Esophagus squamous epithelium (tissue), 5 donors: ENCODE data around the gene DRD3. TPM values are rescaled to one million over a fixed set of nuclear protein-coding genes. Genes with fewer than 3 reads are reported as not detected.

Source experiments
- DNase-seq: peaks from one replicate; lab custom pipeline; 2025; lab: John Stamatoyannopoulos, UW
- H3K27ac ChIP-seq, 4 donors: fragments of 200-600 bp; sonication (generic); one replicate each; pipeline ENCODE4 v1.5.1; 2016 to 2019; ENCODE audit warnings: mild to moderate bottlenecking in 1 of 4
- H3K27me3 ChIP-seq, 4 donors: fragments of 200-600 bp; sonication (generic); 1 replicate in 3 of 4; 2 replicates in 1 of 4; pipeline versions ENCODE4 v1.5.1 to v1.6.0; 2017 to 2021; ENCODE audit warnings: antibody characterized with exemption in 1 of 4
- H3K36me3 ChIP-seq, 3 donors: fragments of 200-600 bp; sonication (generic); one replicate each; pipeline ENCODE4 v1.5.1; 2016 to 2019
- H3K4me1 ChIP-seq, 3 donors: fragments of 200-600 bp; sonication (generic); one replicate each; pipeline ENCODE4 v1.5.1; 2017 to 2019
- H3K4me3 ChIP-seq, 4 donors: fragments of 200-600 bp; sonication (generic); 1 replicate in 3 of 4; 2 replicates in 1 of 4; pipeline ENCODE4 v1.5.1; 2016 to 2019; ENCODE audit warnings: mild to moderate bottlenecking in 2 of 4, moderate library complexity in 1 of 4
- H3K9me3 ChIP-seq, 3 donors: fragments of 200-600 bp; sonication (generic); one replicate each; pipeline ENCODE4 v1.5.1; 2016 to 2019
- POLR2A ChIP-seq, 4 donors: fragments of 450-650 bp; IDR thresholded peaks; one replicate each; pipeline ENCODE4 v1.6.1; 2017; ENCODE audit warnings: antibody characterized with exemption in 4 of 4, mild to moderate bottlenecking in 4 of 4, moderate library complexity in 3 of 4
- WGBS, 2 donors: methylation state at CpG; one replicate each; pipeline ENCODE4 v1.1.5; 2018; 5-methylcytosine and 5-hydroxymethylcytosine counted together
- intact Hi-C: fragments of 100-400 bp; cut with DNase I; formaldehyde crosslinking; loops from one replicate; pipeline ENCODE4 v1.15.0; 2022
- total RNA-seq, 4 donors: library from RNA; depleted of rRNA; stranded (reverse); fragments of >200 nt; gene quantifications; one replicate each; pipeline ENCODE4 v1.1.0, GENCODE V29; 2016
- TF ChIP-seq, protein P1 (sequence below), 6 experiments: fragments of 450-650 bp in 4 of 6; fragments of 200-600 bp in 2 of 6; sonication (generic) in 2 of 6; IDR thresholded peaks; one replicate each; pipeline ENCODE4 v1.5.1; 2016 to 2019; ENCODE audit warnings: antibody characterized with exemption in 6 of 6, mild to moderate bottlenecking in 4 of 6, moderate library complexity in 4 of 6
- donor health status: DM: yes; HTN: yes; CAD: no.

DRD3 gene
- total RNA-seq, 4 donors from 2014 or later = not detected

DNA sequence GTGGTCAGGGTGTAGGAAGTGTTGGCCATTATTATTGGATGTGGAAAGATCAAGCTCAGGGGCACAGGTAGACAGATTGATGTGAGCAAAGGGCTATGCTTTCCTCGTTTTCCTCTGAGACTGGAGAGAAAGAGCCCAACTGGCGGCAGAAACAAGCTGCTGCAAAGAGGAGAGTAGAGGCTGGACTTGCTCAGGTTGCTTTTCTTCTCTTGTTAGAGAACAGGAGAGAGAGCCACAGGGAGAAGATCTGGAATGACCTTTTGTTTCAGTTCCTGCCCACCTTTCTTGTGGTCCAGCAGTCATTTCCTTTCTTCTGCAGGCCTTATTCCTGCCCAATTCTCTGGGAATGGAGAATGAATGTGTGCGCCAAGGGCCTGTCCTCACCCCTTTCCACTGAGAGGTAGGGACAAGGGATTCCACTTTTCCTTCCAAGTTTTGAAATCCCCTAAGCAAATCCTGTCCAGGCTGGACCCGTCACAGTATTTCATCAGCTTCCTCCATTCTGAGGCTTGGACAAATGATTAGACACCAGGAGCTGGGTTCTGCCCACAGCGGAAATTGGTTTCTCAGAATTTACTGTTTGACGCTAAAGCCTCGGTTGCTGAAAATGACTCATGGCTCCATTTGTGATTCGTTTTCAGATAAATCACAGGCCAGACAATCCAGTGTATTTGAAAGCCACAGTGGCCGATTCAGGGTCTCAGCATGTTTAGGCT, 42.5 kb upstream of the DRD3 start:
- TF ChIP-seq POLR2A (IDR thresholded peaks at IDR 0.05) = peak in 1 of 4 donors; percentile 35
- TF ChIP-seq, protein P1, sequence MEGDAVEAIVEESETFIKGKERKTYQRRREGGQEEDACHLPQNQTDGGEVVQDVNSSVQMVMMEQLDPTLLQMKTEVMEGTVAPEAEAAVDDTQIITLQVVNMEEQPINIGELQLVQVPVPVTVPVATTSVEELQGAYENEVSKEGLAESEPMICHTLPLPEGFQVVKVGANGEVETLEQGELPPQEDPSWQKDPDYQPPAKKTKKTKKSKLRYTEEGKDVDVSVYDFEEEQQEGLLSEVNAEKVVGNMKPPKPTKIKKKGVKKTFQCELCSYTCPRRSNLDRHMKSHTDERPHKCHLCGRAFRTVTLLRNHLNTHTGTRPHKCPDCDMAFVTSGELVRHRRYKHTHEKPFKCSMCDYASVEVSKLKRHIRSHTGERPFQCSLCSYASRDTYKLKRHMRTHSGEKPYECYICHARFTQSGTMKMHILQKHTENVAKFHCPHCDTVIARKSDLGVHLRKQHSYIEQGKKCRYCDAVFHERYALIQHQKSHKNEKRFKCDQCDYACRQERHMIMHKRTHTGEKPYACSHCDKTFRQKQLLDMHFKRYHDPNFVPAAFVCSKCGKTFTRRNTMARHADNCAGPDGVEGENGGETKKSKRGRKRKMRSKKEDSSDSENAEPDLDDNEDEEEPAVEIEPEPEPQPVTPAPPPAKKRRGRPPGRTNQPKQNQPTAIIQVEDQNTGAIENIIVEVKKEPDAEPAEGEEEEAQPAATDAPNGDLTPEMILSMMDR (IDR thresholded peaks at IDR 0.05) = no peak
- Histone ChIP-seq H3K4me1 (no peaks in the 10 kb centered on the region), H3K4me3 (no peak overlapping the region), H3K27me3 (no peaks in the 10 kb centered on the region), H3K27ac (peak overlapping the region in 2 of 4 donors; percentile 33 to 42), H3K36me3 (no peaks in the 10 kb centered on the region), H3K9me3 (peaks cover 0 to 13% (median 0%) of the 10 kb centered on the region in 3 donors)
- no peak for DNase-seq
- intact Hi-C loops = no loop called here
- WGBS, 2 donors = 69 to 73% methylated on average over 5 to 9 of the region's 9 CpGs

DNA sequence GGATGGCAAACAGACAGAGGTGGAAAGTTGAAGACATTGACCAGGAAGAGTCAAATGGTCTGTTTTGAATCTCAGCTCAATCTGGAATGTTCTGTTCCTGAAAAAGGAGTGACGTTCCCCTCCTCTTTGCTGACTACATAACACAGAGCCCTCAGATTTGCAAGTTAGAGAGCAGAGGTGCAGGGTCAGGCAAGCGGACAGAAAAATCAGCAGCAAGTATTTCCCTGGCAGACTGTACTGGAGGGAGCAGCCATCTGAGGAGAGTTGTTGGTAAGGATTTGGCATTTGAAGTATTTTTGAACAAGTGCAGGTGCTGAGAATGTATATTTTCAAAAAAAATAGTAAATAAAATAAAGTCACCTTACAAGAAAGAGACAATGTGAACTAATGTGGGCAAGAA, 40.9 kb upstream of the DRD3 start:
- 51 to 65% methylated on average over 2 of the region's 2 CpGs for WGBS, 2 donors
- TF ChIP-seq, protein P1 (IDR thresholded peaks at IDR 0.05) = no peak
- H3K4me3 ChIP-seq = no peak overlapping the region
- H3K4me1 ChIP-seq = no peaks in the 10 kb centered on the region
- H3K9me3 ChIP-seq = peaks cover 0 to 4% (median 0%) of the 10 kb centered on the region in 3 donors
- H3K36me3 ChIP-seq = no peaks in the 10 kb centered on the region
- no peaks in the 10 kb centered on the region for H3K27me3 ChIP-seq
- intact Hi-C loops = no loop called here
- no peak for DNase-seq
- no peak overlapping the region for H3K27ac ChIP-seq

DNA sequence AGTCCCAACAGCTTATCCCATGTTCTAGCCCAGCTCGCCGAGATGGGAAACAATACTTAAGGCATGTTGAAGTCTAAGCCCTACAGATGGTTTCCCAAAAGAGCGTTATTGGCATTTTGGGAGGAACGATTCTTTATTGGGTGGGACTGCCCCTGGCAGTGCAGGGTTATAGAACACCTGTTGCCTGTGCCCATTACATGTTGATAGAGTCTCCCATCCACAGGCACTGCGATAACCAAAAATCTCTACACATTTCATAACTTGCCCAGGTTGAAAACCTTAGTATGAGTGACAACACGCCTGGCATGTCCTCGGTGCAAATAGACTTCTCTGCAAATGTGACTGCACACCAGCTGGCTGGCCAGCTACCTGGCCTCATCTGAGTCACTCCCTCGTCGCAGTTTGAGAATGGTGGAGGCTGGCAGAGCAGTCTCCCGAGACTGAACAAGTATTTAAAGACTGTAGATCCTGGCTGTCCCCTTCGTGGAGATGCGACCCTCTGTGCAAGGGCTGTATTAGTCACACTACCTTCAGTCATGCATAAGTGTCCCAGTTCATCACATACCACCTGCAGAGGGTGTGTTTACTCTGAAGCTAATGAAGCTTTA, 39.8 kb upstream of the DRD3 start:
- intact Hi-C loops = no loop called here
- Histone ChIP-seq H3K36me3 (no peaks in the 10 kb centered on the region), H3K9me3 (no peaks in the 10 kb centered on the region), H3K4me3 (no peak overlapping the region), H3K27ac (no peak overlapping the region), H3K4me1 (peaks cover 0 to 8% (median 0%) of the 10 kb centered on the region in 3 donors), H3K27me3 (no peaks in the 10 kb centered on the region)
- 82 to 91% methylated on average over 6 to 12 of the region's 12 CpGs for WGBS, 2 donors
- TF ChIP-seq, protein P1 (IDR thresholded peaks at IDR 0.05) = no peak
- TF ChIP-seq POLR2A (IDR thresholded peaks at IDR 0.05) = no peak
- DNase-seq = no peak

DNA sequence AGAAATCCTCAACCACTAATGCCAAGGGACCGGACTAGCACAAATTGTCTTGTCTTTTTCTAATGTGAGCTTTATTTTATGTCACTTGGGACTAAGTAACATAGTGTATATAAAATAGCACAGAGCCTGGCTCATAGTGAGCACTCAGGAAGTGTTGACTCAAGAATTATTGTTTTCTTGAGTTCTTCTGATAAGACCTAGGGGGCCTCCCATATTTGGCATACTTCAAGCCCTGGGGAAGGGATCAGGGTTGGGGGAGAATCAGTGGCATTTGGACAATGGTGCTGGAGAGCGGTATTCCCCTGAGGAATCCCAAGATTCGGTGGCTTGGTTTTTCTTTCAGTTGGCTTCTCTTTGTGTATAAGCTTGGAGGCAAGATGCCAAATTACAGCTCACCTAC, 39.2 kb upstream of the DRD3 start:
- H3K36me3 ChIP-seq = no peaks in the 10 kb centered on the region
- no peak for TF ChIP-seq POLR2A (IDR thresholded peaks at IDR 0.05)
- TF ChIP-seq, protein P1 (IDR thresholded peaks at IDR 0.05) = no peak
- no peaks in the 10 kb centered on the region for H3K9me3 ChIP-seq
- 77 to 80% methylated on average over 3 of the region's 3 CpGs for WGBS, 2 donors
- H3K27ac ChIP-seq = no peak overlapping the region
- no peaks in the 10 kb centered on the region for H3K27me3 ChIP-seq
- no peak overlapping the region for H3K4me3 ChIP-seq
- no peak for DNase-seq
- intact Hi-C loops = no loop called here
- H3K4me1 ChIP-seq = peaks cover 0 to 15% (median 0%) of the 10 kb centered on the region in 3 donors

DNA sequence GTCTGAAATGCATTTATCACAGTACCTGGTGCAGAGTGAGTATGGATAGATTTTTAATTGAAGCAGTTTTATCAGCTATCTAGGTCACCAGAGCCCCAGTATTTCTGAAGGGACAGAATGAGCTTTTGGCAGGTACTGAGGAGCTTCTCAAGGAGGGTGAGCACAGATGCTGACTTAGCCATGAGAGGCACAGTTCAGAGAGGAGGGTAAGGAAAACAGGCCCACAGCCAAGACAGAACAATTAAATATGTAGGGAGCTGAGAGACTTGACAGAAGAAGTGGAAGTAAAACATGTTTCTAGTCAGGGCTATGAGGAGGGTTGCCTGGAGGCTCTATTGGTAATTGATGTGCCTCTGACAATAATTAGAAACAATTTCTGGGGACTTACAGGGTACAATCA, 38.4 kb upstream of the DRD3 start:
- intact Hi-C loops = no loop called here
- TF ChIP-seq, protein P1 (IDR thresholded peaks at IDR 0.05) = no peak
- TF ChIP-seq POLR2A (IDR thresholded peaks at IDR 0.05) = no peak
- H3K27me3 ChIP-seq = no peaks in the 10 kb centered on the region
- no peak for DNase-seq
- no peak overlapping the region for H3K4me3 ChIP-seq
- H3K4me1 ChIP-seq = peaks cover 0 to 15% (median 0%) of the 10 kb centered on the region in 3 donors
- no peaks in the 10 kb centered on the region for H3K36me3 ChIP-seq
- H3K27ac ChIP-seq = no peak overlapping the region
- H3K9me3 ChIP-seq = no peaks in the 10 kb centered on the region
